ENCODE data around the gene ONECUT1. TPM values are rescaled to one million over a fixed set of nuclear protein-coding genes. Genes with fewer than 3 reads are reported as not detected.

ONECUT1 gene
- total and polyA plus RNA-seq, 10 of the 15 experiments (the other 5 are each of a cell fraction or from before 2014, with no cell fraction given): 0.28 TPM; not detected in 9

- TF ChIP-seq ZBTB33 (IDR thresholded peaks at IDR 0.05) (no peak), EGR1 (IDR thresholded peaks at IDR 0.05; ENCODE audit: borderline replicate concordance in 1 of 2, low read depth in 2 of 2, low read length in 2 of 2) (no peak), MXI1 (IDR thresholded peaks at IDR 0.05; ENCODE audit: low read depth, low read length) (no peak), ZNF207 (IDR thresholded peaks at IDR 0.05; ENCODE audit: borderline replicate concordance) (no peak), JUNB (IDR thresholded peaks at IDR 0.05) (peak; percentile 93), FOS (IDR thresholded peaks at IDR 0.05; ENCODE audit: borderline replicate concordance, extremely low read depth, insufficient read length) (no peak), ZNF622 (IDR thresholded peaks at IDR 0.05) (no peak), TCF7 (IDR thresholded peaks at IDR 0.05; ENCODE audit: borderline replicate concordance) (no peak), RUNX3 (IDR thresholded peaks at IDR 0.05; ENCODE audit: low read length) (peak; percentile 89), EP300 (IDR thresholded peaks at IDR 0.05; ENCODE audit: borderline replicate concordance in 1 of 2, control insufficient read depth in 1 of 2, low read depth in 2 of 2, low read length in 2 of 2) (peak; percentile 85 to 97), RFX5 (IDR thresholded peaks at IDR 0.05; ENCODE audit: low read depth, low read length) (no peak), RB1 (IDR thresholded peaks at IDR 0.05; ENCODE audit: borderline replicate concordance) (no peak), ETV6 (conservative IDR thresholded peaks at IDR 0.05 in 1 of 2, IDR thresholded peaks at IDR 0.05 in 1 of 2; ENCODE audit: borderline replicate concordance in 1 of 2, low read depth in 1 of 2) (peak in 1 of 2 experiments; percentile 93; a peak in 2 of 4 replicates), RAD21 (IDR thresholded peaks at IDR 0.05; ENCODE audit: insufficient read depth, low read depth, low read length) (peak; percentile 80), GABPA (IDR thresholded peaks at IDR 0.05; ENCODE audit: low read depth) (peak; percentile 41; the same call in 1 of the 2 replicates), MEF2A (IDR thresholded peaks at IDR 0.05; ENCODE audit: insufficient read depth, low read depth, low read length) (no peak), IKZF2 (IDR thresholded peaks at IDR 0.05) (peak; percentile 93 to 94), MYB (IDR thresholded peaks at IDR 0.05; ENCODE audit: borderline replicate concordance, low read depth, low read length) (no peak), BCL3 (IDR thresholded peaks at IDR 0.05; ENCODE audit: borderline replicate concordance, insufficient read depth, low read depth, low read length, poor library complexity, severe bottlenecking) (no peak), PAX8 (IDR thresholded peaks at IDR 0.05) (no peak), GATAD2B (conservative IDR thresholded peaks at IDR 0.05; ENCODE audit: low read depth) (no peak), PKNOX1 (IDR thresholded peaks at IDR 0.05) (peak; percentile 9; the same call in 1 of the 2 replicates), POLR2A (IDR thresholded peaks at IDR 0.05; ENCODE audit: low read depth, low read length) (no peak), LARP7 (IDR thresholded peaks at IDR 0.05) (no peak), EZH2 (IDR thresholded peaks at IDR 0.05; ENCODE audit: borderline replicate concordance, control insufficient read depth, low read depth, low read length) (no peak)
Measured at GRCh38 chr15:52780172-52780980, 9.8 kb downstream of the ONECUT1 start (continued).
